Ovary (tissue), 3 donors: ENCODE results near the gene GTF3C1.

Experiments
- POLR2A ChIP-seq: fragments of 450-650 bp; IDR thresholded peaks from one replicate; pipeline ENCODE4 v1.6.1; 2017; ENCODE audit warnings: antibody characterized with exemption, mild to moderate bottlenecking, moderate library complexity
- TF ChIP-seq, protein P1 (sequence below), 3 donors: fragments of 450-650 bp in 2 of 3; fragments of 200-600 bp in 1 of 3; IDR thresholded peaks; one replicate each; pipeline versions ENCODE4 v1.5.1 to v1.8.0; 2016 to 2022; ENCODE audit warnings: antibody characterized with exemption in 3 of 3, mild to moderate bottlenecking in 1 of 3
- donor health status: DM: no; HTN: no; CAD: no.

DNA sequence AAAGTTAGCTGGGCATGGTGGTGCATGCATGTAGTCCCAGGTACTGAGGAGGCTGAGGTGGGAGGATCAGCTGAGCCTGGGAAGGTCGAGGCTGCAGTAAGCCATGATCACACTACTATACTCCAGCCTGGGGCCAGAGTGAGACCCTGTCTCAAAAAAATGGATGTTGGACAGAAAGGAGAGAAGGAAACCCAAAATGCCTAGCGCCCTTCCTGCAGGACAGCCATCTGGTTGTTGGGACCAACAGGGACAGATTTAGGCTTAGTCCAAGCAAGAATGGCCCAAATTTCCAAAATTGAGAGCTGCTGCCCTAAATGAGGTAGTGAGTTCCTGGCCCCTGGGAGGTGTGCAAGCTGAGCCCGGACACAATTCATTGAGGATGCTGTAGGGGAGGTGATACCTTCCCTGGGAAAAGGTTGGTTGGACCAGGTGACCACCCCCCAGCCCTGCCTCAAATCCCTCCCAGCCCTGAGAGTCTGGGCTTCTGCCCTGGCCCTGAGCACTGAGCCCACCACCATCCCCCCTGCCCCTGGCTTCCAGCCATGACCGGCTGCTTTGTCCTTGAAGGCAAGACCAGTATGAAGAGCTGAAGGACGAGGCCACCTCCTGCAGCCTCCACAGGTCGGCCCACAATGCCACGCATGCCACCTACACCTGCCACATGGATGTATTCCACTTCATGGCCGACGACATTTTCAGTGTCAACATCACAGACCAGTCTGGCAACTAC, 112.6 kb downstream of the GTF3C1 start:
- TF ChIP-seq, protein P1, sequence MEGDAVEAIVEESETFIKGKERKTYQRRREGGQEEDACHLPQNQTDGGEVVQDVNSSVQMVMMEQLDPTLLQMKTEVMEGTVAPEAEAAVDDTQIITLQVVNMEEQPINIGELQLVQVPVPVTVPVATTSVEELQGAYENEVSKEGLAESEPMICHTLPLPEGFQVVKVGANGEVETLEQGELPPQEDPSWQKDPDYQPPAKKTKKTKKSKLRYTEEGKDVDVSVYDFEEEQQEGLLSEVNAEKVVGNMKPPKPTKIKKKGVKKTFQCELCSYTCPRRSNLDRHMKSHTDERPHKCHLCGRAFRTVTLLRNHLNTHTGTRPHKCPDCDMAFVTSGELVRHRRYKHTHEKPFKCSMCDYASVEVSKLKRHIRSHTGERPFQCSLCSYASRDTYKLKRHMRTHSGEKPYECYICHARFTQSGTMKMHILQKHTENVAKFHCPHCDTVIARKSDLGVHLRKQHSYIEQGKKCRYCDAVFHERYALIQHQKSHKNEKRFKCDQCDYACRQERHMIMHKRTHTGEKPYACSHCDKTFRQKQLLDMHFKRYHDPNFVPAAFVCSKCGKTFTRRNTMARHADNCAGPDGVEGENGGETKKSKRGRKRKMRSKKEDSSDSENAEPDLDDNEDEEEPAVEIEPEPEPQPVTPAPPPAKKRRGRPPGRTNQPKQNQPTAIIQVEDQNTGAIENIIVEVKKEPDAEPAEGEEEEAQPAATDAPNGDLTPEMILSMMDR (IDR thresholded peaks at IDR 0.05): no peak
- no peak for TF ChIP-seq POLR2A
